ENCODE measurements around the gene EIF4E3. TPM values are rescaled to one million over a fixed set of nuclear protein-coding genes. Genes with fewer than 3 reads are reported as not detected.

Gene EIF4E3
- total RNA-seq, result 15.7 TPM

GRCh38 chr3:71725271-71725991, at the start of gene EIF4E3:
Gene EIF4E3 (minus strand): TSS chr3:71725402. CDS start chr3:71725367, 35 bp downstream.
- peak; percentile 50 for ATAC-seq

GRCh38 chr3:71771884-71772283, 46.7 kb upstream of the EIF4E3 start:
- ATAC-seq, result no peak

GRCh38 chr3:71771126-71771525, 45.9 kb upstream of the EIF4E3 start:
- no peak for ATAC-seq

- no peak for ATAC-seq
Observed at GRCh38 chr3:71763426-71763825, 38.2 kb upstream of the EIF4E3 start.

GRCh38 chr3:71760140-71760539, 34.9 kb upstream of the EIF4E3 start:
- ATAC-seq, result no peak

- no peak for ATAC-seq
Observed at GRCh38 chr3:71759401-71759800, 34.2 kb upstream of the EIF4E3 start.

- no peak for ATAC-seq
Observed at GRCh38 chr3:71758091-71758490, 32.9 kb upstream of the EIF4E3 start.

- no peak for ATAC-seq
Observed at GRCh38 chr3:71754610-71755253, 29.5 kb upstream of the EIF4E3 start.

GRCh38 chr3:71753701-71754609, 28.8 kb upstream of the EIF4E3 start, which contains the start of gene GPR27:
Gene GPR27 (plus strand): TSS chr3:71753855. CDS start chr3:71754050, 195 bp downstream.
- ATAC-seq, result peak; percentile 77

GRCh38 chr3:71752831-71753700, 27.9 kb upstream of the EIF4E3 start:
- ATAC-seq, result no peak

- no peak for ATAC-seq
Observed at GRCh38 chr3:71751602-71752001, 26.4 kb upstream of the EIF4E3 start.

- no peak for ATAC-seq
Observed at GRCh38 chr3:71744738-71745137, 19.5 kb upstream of the EIF4E3 start.

GRCh38 chr3:71742621-71743020, 17.4 kb upstream of the EIF4E3 start:
- no peak for ATAC-seq

- ATAC-seq, result no peak
Observed at GRCh38 chr3:71734881-71735280, 9.7 kb upstream of the EIF4E3 start.

- no peak for ATAC-seq
Observed at GRCh38 chr3:71733319-71733718, 8.1 kb upstream of the EIF4E3 start.

GRCh38 chr3:71732637-71733036, 7.4 kb upstream of the EIF4E3 start:
- no peak for ATAC-seq

GRCh38 chr3:71728632-71729342, 3.6 kb upstream of the EIF4E3 start:
- no peak for ATAC-seq

- ATAC-seq, result no peak
Observed at GRCh38 chr3:71726146-71726545, 944 bp upstream of the EIF4E3 start.

- ATAC-seq, result peak; percentile 78
Observed at GRCh38 chr3:71724584-71725270, 475 bp downstream of the EIF4E3 start.

- no peak for ATAC-seq
Observed at GRCh38 chr3:71724171-71724453, 1.1 kb downstream of the EIF4E3 start.

All from esophagus mucosa (tissue), 1 donor.